Measurements from ENCODE around the gene OGFOD3.

GRCh38 chr17:82339634-82340580 is 78.5 kb downstream of the OGFOD3 start:
- TF ChIP-seq CTCF (IDR thresholded peaks at IDR 0.05; ENCODE audit: low read depth, low read length) = no peak
- TF ChIP-seq EZH2phosphoT487 (IDR thresholded peaks at IDR 0.05; ENCODE audit: low read depth) = no peak
